ENCODE measurements around the gene AP3B1. TPM values are rescaled to one million over a fixed set of nuclear protein-coding genes. Genes with fewer than 3 reads are reported as not detected.

Gene AP3B1
- total RNA-seq, 1 donor from 2014 or later: 49.6 TPM

- intact Hi-C loops (cut with DNase I): no loop called here
These were observed 306.5 kb downstream of the AP3B1 start for GRCh38 chr5:77987988-77988387.

GRCh38 chr5:77987331-77987730 lies 307.2 kb downstream of the AP3B1 start:
- H3K9me3 ChIP-seq: no peaks in the 10 kb centered on the region
- intact Hi-C loops (cut with DNase I): no loop called here
- no peaks in the 10 kb centered on the region for H3K36me3 ChIP-seq

More at GRCh38 chr5:77987988-77988387, 306.5 kb downstream of the AP3B1 start:
- no peak for DNase-seq (ENCODE audit: extremely low spot score in 2 of 2)
- Histone ChIP-seq H3K4me1 (no peaks in the 10 kb centered on the region), H3K27me3 (no peaks in the 10 kb centered on the region), H3K36me3 (no peaks in the 10 kb centered on the region), H3K27ac (no peak overlapping the region), H3K9me3 (no peaks in the 10 kb centered on the region), H3K4me3 (no peak overlapping the region)
- TF ChIP-seq POLR2AphosphoS5 (IDR thresholded peaks at IDR 0.05; ENCODE audit: insufficient read depth in 1 of 2, low read depth in 1 of 2) (no peak), POLR2A (IDR thresholded peaks at IDR 0.05) (no peak)

DNA sequence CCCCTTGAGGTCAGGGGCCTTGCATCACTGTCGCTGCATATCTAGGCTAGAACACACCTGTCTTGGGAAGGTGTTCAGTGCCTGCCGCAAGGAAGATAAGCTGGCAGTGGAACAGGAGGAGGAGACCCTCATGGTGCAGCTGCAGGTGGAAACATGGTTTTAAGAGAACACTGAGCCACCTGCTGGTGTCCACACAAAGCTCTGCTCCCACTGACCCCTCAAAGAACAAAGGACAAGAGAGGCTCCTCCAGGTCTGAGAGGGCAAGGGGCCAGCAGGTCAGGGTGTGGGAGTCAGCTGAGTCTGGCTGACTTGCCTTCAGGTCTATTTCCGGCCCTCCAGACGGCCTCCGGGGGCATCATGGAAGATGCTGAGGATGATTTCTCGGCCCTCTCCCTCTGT lies 308.2 kb downstream of the AP3B1 start:
- intact Hi-C loops (cut with DNase I): no loop called here
- Histone ChIP-seq H3K4me3 (no peak overlapping the region), H3K27me3 (no peaks in the 10 kb centered on the region), H3K9me3 (no peaks in the 10 kb centered on the region), H3K27ac (no peak overlapping the region), H3K36me3 (no peaks in the 10 kb centered on the region), H3K4me1 (no peaks in the 10 kb centered on the region)
- no peak for DNase-seq (ENCODE audit: extremely low spot score in 2 of 2)
- TF ChIP-seq POLR2AphosphoS5 (IDR thresholded peaks at IDR 0.05; ENCODE audit: insufficient read depth in 1 of 2, low read depth in 1 of 2): no peak
- TF ChIP-seq, protein P1, sequence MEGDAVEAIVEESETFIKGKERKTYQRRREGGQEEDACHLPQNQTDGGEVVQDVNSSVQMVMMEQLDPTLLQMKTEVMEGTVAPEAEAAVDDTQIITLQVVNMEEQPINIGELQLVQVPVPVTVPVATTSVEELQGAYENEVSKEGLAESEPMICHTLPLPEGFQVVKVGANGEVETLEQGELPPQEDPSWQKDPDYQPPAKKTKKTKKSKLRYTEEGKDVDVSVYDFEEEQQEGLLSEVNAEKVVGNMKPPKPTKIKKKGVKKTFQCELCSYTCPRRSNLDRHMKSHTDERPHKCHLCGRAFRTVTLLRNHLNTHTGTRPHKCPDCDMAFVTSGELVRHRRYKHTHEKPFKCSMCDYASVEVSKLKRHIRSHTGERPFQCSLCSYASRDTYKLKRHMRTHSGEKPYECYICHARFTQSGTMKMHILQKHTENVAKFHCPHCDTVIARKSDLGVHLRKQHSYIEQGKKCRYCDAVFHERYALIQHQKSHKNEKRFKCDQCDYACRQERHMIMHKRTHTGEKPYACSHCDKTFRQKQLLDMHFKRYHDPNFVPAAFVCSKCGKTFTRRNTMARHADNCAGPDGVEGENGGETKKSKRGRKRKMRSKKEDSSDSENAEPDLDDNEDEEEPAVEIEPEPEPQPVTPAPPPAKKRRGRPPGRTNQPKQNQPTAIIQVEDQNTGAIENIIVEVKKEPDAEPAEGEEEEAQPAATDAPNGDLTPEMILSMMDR (IDR thresholded peaks at IDR 0.05): no peak
- no peak for TF ChIP-seq POLR2A (IDR thresholded peaks at IDR 0.05)

More at GRCh38 chr5:77987331-77987730, 307.2 kb downstream of the AP3B1 start:
- TF ChIP-seq, protein P1 (IDR thresholded peaks at IDR 0.05): no peak
- TF ChIP-seq POLR2AphosphoS5 (IDR thresholded peaks at IDR 0.05; ENCODE audit: insufficient read depth in 1 of 2, low read depth in 1 of 2) (no peak), POLR2A (IDR thresholded peaks at IDR 0.05) (no peak)
- Histone ChIP-seq H3K27ac (no peak overlapping the region), H3K4me1 (no peaks in the 10 kb centered on the region), H3K4me3 (no peak overlapping the region), H3K27me3 (no peaks in the 10 kb centered on the region)
- no peak for DNase-seq (ENCODE audit: extremely low spot score in 2 of 2)

- H3K36me3 ChIP-seq: no peaks in the 10 kb centered on the region
- DNase-seq (ENCODE audit: extremely low spot score in 2 of 2): no peak
- no peak overlapping the region for H3K27ac ChIP-seq
- TF ChIP-seq POLR2A (IDR thresholded peaks at IDR 0.05) (no peak), POLR2AphosphoS5 (IDR thresholded peaks at IDR 0.05; ENCODE audit: insufficient read depth in 1 of 2, low read depth in 1 of 2) (no peak)
- intact Hi-C loops (cut with DNase I): no loop called here
- no peak overlapping the region for H3K4me3 ChIP-seq
- H3K4me1 ChIP-seq: no peaks in the 10 kb centered on the region
- no peaks in the 10 kb centered on the region for H3K9me3 ChIP-seq
- H3K27me3 ChIP-seq: no peaks in the 10 kb centered on the region
These were observed 309.3 kb downstream of the AP3B1 start for GRCh38 chr5:77985247-77985646.

DNA sequence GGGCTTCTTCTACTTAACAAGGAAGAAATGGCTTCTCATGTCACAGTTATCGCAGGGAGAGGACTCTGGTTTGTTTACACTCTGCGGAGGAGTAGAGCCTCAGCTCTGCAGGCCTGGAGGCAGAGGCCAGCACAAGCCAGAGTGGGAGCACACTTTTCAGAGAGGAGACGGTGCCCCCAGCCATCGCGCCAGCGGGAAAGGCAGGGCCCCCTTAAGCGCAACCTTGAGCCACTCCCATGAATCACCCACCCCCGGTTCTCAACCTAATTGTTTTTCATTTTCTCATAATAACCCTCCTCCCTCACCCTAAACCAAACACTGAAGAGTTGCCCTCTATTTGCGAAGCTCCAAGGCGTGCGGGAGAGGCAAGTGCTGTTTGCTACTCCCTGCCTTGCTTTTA lies 309.9 kb downstream of the AP3B1 start:
- no peaks in the 10 kb centered on the region for H3K36me3 ChIP-seq

More for the DNA sequence above, 309.9 kb downstream of the AP3B1 start:
- DNase-seq (ENCODE audit: extremely low spot score in 2 of 2): no peak
- no peak for TF ChIP-seq POLR2A (IDR thresholded peaks at IDR 0.05)
- TF ChIP-seq, protein P1 (IDR thresholded peaks at IDR 0.05): no peak
- TF ChIP-seq POLR2AphosphoS5 (IDR thresholded peaks at IDR 0.05; ENCODE audit: insufficient read depth in 1 of 2, low read depth in 1 of 2): no peak
- H3K27ac ChIP-seq: no peak overlapping the region
- intact Hi-C loops (cut with DNase I): no loop called here
- H3K9me3 ChIP-seq: no peaks in the 10 kb centered on the region
- no peaks in the 10 kb centered on the region for H3K4me1 ChIP-seq
- H3K4me3 ChIP-seq: no peak overlapping the region
- no peaks in the 10 kb centered on the region for H3K27me3 ChIP-seq
